Liver (tissue), 9 donors: ENCODE results near the gene ORAI1. TPM values are rescaled to one million over a fixed set of nuclear protein-coding genes. Genes with fewer than 3 reads are reported as not detected.

Source experiments
- DNase-seq: peaks from one replicate; pipeline ENCODE4 v3.0.0-alpha.2; 2017; ENCODE audit warnings: low spot score
- H3K27ac ChIP-seq, 2 donors: one replicate each; pipeline ENCODE4 v1.7.0; 2013; ENCODE audit warnings: inconsistent platforms in 2 of 2, low read length in 2 of 2, control low read depth in 1 of 2, low read depth in 1 of 2, mild to moderate bottlenecking in 1 of 2
- H3K27me3 ChIP-seq, 4 donors: one replicate each; pipeline versions ENCODE4 v1.6.1 to v1.7.0; 2013; ENCODE audit warnings: low read length in 3 of 4, inconsistent platforms in 1 of 4, mild to moderate bottlenecking in 1 of 4, moderate library complexity in 1 of 4; ENCODE audit not compliant: control insufficient read depth in 4 of 4, insufficient read depth in 4 of 4
- H3K36me3 ChIP-seq, 4 donors: one replicate each; pipeline versions ENCODE4 v1.6.1 to v1.7.0; 2013; ENCODE audit warnings: low read length in 3 of 4, mild to moderate bottlenecking in 3 of 4, low read depth in 1 of 4, moderate library complexity in 1 of 4; ENCODE audit not compliant: control insufficient read depth in 4 of 4, insufficient read depth in 3 of 4
- H3K4me1 ChIP-seq, 4 donors: one replicate each; pipeline versions ENCODE4 v1.6.1 to v1.7.0; 2013; ENCODE audit warnings: low read length in 3 of 4, mild to moderate bottlenecking in 3 of 4, moderate library complexity in 1 of 4; ENCODE audit not compliant: control insufficient read depth in 4 of 4, insufficient read depth in 4 of 4
- H3K4me3 ChIP-seq, 3 donors: one replicate each; pipeline versions ENCODE4 v1.6.1 to v1.7.0; 2013; ENCODE audit warnings: low read length in 3 of 3, control low read depth in 1 of 3, low read depth in 1 of 3, mild to moderate bottlenecking in 1 of 3
- H3K9ac ChIP-seq, 2 donors: one replicate each; pipeline ENCODE4 v1.7.0; 2013; ENCODE audit warnings: low read length in 2 of 2, mild to moderate bottlenecking in 2 of 2, moderate library complexity in 2 of 2, control low read depth in 1 of 2, low read depth in 1 of 2
- H3K9me3 ChIP-seq, 4 donors: one replicate each; pipeline versions ENCODE4 v1.6.1 to v1.7.0; 2013; ENCODE audit warnings: low read length in 3 of 4; ENCODE audit not compliant: control insufficient read depth in 4 of 4
- EGR1 ChIP-seq, 2 donors: IDR thresholded peaks; 2 replicates each; pipeline ENCODE4 v1.6.1; 2016 to 2018; ENCODE audit warnings: antibody characterized with exemption in 2 of 2, low read depth in 2 of 2
- FOXA1 ChIP-seq: IDR thresholded peaks from 2 replicates; pipeline ENCODE4 v1.6.1; 2016; ENCODE audit warnings: antibody characterized with exemption
- GABPA ChIP-seq, 2 donors: IDR thresholded peaks in 1 of 2; conservative IDR thresholded peaks in 1 of 2; 2 replicates each; pipeline ENCODE4 v1.6.1; 2016; ENCODE audit warnings: antibody characterized with exemption in 2 of 2, mild to moderate bottlenecking in 1 of 2, moderate library complexity in 1 of 2
- HNF4A ChIP-seq, 2 donors: conservative IDR thresholded peaks; 2 replicates each; pipeline ENCODE4 v1.6.1; 2016; ENCODE audit warnings: antibody characterized with exemption in 2 of 2, mild to moderate bottlenecking in 2 of 2
- HNF4G ChIP-seq: IDR thresholded peaks from 2 replicates; pipeline ENCODE4 v1.6.1; 2016; ENCODE audit warnings: antibody characterized with exemption
- JUND ChIP-seq, 2 donors: IDR thresholded peaks; 2 replicates each; pipeline ENCODE4 v1.6.1; 2016; ENCODE audit warnings: antibody characterized with exemption in 2 of 2
- MAX ChIP-seq: IDR thresholded peaks from 2 replicates; pipeline ENCODE4 v1.6.1; 2016; ENCODE audit warnings: antibody characterized with exemption
- RAD21 ChIP-seq, 2 donors: IDR thresholded peaks; 2 replicates each; pipeline ENCODE4 v1.6.1; 2016; ENCODE audit warnings: antibody characterized with exemption in 2 of 2, mild to moderate bottlenecking in 2 of 2
- RXRA ChIP-seq, 2 donors: IDR thresholded peaks; 2 replicates each; pipeline ENCODE4 v1.6.1; 2017 to 2018; ENCODE audit warnings: antibody characterized with exemption in 2 of 2, mild to moderate bottlenecking in 1 of 2
- SP1 ChIP-seq: IDR thresholded peaks from 2 replicates; pipeline ENCODE4 v1.6.1; 2018; ENCODE audit warnings: antibody characterized with exemption, mild to moderate bottlenecking
- TAF1 ChIP-seq: conservative IDR thresholded peaks from 2 replicates; pipeline ENCODE4 v1.6.1; 2016; ENCODE audit warnings: antibody characterized with exemption, mild to moderate bottlenecking
- YY1 ChIP-seq: IDR thresholded peaks from 2 replicates; pipeline ENCODE4 v1.6.1; 2016; ENCODE audit warnings: antibody characterized with exemption, mild to moderate bottlenecking
- WGBS: extraction: QIAGEN DNeasy Blood & Tissue Kit; methylation state at CpG from one replicate; pipeline ENCODE4 v1.1.7; 2013; 5-methylcytosine and 5-hydroxymethylcytosine counted together
- polyA plus RNA-seq, 2 donors: library from polyadenylated mRNA; stranded (reverse) in 1 of 2; unstranded in 1 of 2; fragments of 200-250 nt in 1 of 2; fragments of >200 nt in 1 of 2; fragmentation: Nextera tagmentation in 1 of 2; extraction: Ambion mirVana in 1 of 2; gene quantifications; one replicate each; pipeline versions ENCODE4 v1.2.1 to v1.2.3, GENCODE V29; 2013 to 2015
- total RNA-seq, 2 donors: library from RNA; depleted of rRNA; stranded (reverse); fragments of >200 nt; gene quantifications; one replicate each; pipeline ENCODE4 v1.2.3, GENCODE V29; 2014
- TF ChIP-seq, protein P1 (sequence below): IDR thresholded peaks from 2 replicates; pipeline ENCODE4 v1.6.1; 2016; ENCODE audit warnings: antibody characterized with exemption
- TF ChIP-seq, protein P2 (sequence below): IDR thresholded peaks from 2 replicates; pipeline ENCODE4 v1.6.1; 2016; ENCODE audit warnings: antibody characterized with exemption, mild to moderate bottlenecking
- donor health status: healthy.
- donor health status: healthy.
- donor health status: healthy.
- donor health status: healthy.
- donor health status: healthy.

ORAI1 gene
- total and polyA plus RNA-seq, 4 donors, result 5.3 to 10.9 (median 9.3) TPM

- Histone ChIP-seq H3K9ac (no peak within 1 kb of the TSS), H3K27ac (no peak within 1 kb of the TSS), H3K36me3 (no peaks in the 10 kb centered on the region), H3K4me1 (peaks cover 3 to 15% (median 8%) of the 10 kb centered on the region in 4 donors), H3K9me3 (no peaks in the 10 kb centered on the region), H3K27me3 (no peaks in the 10 kb centered on the region), H3K4me3 (no peak within 1 kb of the TSS)
- WGBS, result 97% methylated on average over 5 of the region's 5 CpGs
- TF ChIP-seq TAF1, result no peak
- no peak for TF ChIP-seq RAD21 (IDR thresholded peaks at IDR 0.05)
- TF ChIP-seq MAX, result no peak
- TF ChIP-seq, protein P1, sequence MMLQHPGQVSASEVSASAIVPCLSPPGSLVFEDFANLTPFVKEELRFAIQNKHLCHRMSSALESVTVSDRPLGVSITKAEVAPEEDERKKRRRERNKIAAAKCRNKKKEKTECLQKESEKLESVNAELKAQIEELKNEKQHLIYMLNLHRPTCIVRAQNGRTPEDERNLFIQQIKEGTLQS, result no peak
- no peak for TF ChIP-seq SP1
- TF ChIP-seq YY1, result no peak
- no peak for DNase-seq
Measured at GRCh38 chr12:121669521-121669900, 43.2 kb downstream of the ORAI1 start, which contains the start of gene MORN3. Gene MORN3, minus strand, starts transcription at chr12:121669654. Its CDS starts 171 bp downstream, at chr12:121669483.

DNA sequence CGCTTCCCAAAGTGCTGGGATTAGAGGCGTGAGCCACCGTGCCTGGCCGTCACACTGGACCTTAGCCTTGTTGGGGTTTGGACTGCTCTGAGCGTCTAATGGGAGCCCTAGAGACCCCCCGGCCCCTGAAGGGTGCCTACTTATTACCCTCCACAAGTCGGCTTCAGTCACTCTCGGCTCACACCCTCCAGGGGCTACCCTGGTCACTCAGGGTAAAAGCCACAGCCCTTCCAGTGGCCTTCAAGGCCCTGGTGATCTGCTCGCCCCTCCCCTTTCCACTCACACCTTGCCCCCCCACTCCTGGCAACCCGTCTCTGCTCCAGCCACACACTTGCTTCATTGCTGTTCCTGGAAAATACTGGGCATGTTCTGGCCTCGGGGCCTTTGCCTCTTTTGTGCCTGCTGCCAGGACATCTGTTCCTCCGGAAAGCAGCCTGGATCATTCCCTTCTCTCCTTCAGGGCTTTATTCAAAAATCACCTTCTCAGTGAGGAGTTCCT lies 46.7 kb downstream of the ORAI1 start:
- no peaks in the 10 kb centered on the region for H3K36me3 ChIP-seq
- no peak overlapping the region for H3K9ac ChIP-seq
- TF ChIP-seq RXRA (IDR thresholded peaks at IDR 0.05) (peak in 1 of 2 donors; percentile 20), EGR1 (IDR thresholded peaks at IDR 0.05; ENCODE audit: low read depth in 2 of 2) (no peak), SP1 (peak; percentile 23), HNF4A (conservative IDR thresholded peaks at IDR 0.05) (peak in 1 of 2 donors; percentile 20), MAX (no peak)
- TF ChIP-seq, protein P2, sequence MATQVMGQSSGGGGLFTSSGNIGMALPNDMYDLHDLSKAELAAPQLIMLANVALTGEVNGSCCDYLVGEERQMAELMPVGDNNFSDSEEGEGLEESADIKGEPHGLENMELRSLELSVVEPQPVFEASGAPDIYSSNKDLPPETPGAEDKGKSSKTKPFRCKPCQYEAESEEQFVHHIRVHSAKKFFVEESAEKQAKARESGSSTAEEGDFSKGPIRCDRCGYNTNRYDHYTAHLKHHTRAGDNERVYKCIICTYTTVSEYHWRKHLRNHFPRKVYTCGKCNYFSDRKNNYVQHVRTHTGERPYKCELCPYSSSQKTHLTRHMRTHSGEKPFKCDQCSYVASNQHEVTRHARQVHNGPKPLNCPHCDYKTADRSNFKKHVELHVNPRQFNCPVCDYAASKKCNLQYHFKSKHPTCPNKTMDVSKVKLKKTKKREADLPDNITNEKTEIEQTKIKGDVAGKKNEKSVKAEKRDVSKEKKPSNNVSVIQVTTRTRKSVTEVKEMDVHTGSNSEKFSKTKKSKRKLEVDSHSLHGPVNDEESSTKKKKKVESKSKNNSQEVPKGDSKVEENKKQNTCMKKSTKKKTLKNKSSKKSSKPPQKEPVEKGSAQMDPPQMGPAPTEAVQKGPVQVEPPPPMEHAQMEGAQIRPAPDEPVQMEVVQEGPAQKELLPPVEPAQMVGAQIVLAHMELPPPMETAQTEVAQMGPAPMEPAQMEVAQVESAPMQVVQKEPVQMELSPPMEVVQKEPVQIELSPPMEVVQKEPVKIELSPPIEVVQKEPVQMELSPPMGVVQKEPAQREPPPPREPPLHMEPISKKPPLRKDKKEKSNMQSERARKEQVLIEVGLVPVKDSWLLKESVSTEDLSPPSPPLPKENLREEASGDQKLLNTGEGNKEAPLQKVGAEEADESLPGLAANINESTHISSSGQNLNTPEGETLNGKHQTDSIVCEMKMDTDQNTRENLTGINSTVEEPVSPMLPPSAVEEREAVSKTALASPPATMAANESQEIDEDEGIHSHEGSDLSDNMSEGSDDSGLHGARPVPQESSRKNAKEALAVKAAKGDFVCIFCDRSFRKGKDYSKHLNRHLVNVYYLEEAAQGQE, result no peak
- H3K27me3 ChIP-seq, result no peaks in the 10 kb centered on the region
- H3K4me1 ChIP-seq, result peaks cover 3 to 15% (median 8%) of the 10 kb centered on the region in 4 donors
- H3K4me3 ChIP-seq, result peak overlapping the region in 1 of 3 donors; percentile 68
- DNase-seq, result no peak
- peak overlapping the region in 1 of 2 donors; percentile 6 for H3K27ac ChIP-seq
- H3K9me3 ChIP-seq, result no peaks in the 10 kb centered on the region
- WGBS, result 52% methylated on average over 12 of the region's 12 CpGs

GRCh38 chr12:121676190-121676589 lies 49.9 kb downstream of the ORAI1 start:
- 97% methylated on average over 5 of the region's 5 CpGs for WGBS
- Histone ChIP-seq H3K27ac (no peak overlapping the region), H3K4me3 (no peak overlapping the region), H3K4me1 (peaks cover 3 to 15% (median 8%) of the 10 kb centered on the region in 4 donors), H3K9me3 (no peaks in the 10 kb centered on the region), H3K27me3 (no peaks in the 10 kb centered on the region), H3K36me3 (no peaks in the 10 kb centered on the region), H3K9ac (no peak overlapping the region)
- TF ChIP-seq FOXA1 (no peak), GABPA (IDR thresholded peaks at IDR 0.05 in 1 of 2, conservative IDR thresholded peaks at IDR 0.05 in 1 of 2) (no peak), HNF4A (conservative IDR thresholded peaks at IDR 0.05) (no peak), MAX (no peak), EGR1 (IDR thresholded peaks at IDR 0.05; ENCODE audit: low read depth in 2 of 2) (no peak), YY1 (no peak), JUND (IDR thresholded peaks at IDR 0.05) (no peak), HNF4G (no peak)
- TF ChIP-seq, protein P2, result no peak
- TF ChIP-seq, protein P1, result no peak
- DNase-seq, result no peak
